ENCODE data around the gene ZC3H6.
"Not testable (repeated sequence)": the region's sequence is repeated elsewhere in the genome, so short reads cannot be mapped to it uniquely, and the experiment has no call there.

Gene ZC3H6

DNA sequence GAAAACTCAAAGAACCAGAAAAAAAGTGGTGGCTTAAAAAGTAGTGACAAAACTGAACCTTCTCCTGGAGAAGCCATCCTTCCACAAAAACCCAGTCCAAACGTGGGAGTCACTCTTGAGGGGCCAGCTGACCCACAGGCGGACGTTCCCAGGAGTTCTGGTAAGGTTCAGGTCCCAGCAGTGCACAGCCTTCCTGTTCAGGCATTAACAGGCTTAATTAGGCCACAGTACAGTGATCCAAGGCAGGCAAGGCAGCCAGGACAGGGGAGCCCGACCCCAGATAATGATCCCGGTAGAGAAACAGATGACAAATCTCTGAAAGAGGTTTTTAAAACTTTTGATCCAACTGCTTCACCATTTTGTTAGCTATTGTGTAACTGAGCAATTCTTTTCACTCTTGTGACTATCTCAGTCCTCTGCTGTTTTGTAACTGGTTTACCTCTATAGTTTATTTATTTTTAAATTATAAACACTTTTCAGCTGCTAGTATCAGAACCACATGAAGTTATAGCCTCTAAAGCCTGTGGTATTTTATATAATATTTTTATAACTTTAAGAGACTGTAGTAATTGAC, 56.8 kb downstream of the ZC3H6 start:
- no peak for DNase-seq

DNA sequence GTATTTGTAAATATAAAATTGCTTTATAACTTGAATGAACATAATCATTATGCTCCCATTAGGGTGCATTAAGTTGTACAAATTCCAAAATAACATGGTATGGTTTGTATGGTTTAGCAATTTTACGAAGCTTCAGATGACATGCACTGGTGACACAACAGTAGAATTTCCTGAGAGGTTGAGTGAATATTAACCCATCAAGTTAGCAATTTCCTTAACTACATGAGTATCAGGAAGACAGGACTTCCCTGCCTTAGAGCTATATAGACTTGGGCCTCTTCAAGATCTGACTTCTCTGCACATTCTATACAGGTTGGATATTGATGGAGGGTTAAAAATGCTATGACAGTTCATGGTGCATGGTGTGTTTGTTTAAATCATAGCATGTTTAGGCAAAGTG, 60.2 kb downstream of the ZC3H6 start:
- DNase-seq: no peak

DNA sequence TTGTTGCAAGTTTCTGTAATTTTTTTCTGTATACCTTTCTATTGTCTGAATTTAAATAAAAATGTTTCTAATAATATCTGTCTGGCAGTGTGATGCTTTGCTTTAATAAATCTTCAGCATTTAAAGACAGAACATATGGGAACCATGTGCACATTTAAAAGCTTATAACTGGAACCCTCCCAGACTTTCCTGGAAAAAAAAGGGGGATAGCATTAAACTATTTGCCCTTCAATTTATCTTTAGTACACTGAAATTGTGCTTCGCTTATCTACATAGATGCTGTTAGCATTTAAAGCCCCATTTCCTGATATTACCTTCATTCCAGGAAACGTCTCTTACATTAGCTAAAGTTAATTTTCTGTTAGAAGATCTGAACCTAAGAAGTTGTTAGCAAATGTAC, 64.6 kb downstream of the ZC3H6 start:
- no peak for DNase-seq

DNA sequence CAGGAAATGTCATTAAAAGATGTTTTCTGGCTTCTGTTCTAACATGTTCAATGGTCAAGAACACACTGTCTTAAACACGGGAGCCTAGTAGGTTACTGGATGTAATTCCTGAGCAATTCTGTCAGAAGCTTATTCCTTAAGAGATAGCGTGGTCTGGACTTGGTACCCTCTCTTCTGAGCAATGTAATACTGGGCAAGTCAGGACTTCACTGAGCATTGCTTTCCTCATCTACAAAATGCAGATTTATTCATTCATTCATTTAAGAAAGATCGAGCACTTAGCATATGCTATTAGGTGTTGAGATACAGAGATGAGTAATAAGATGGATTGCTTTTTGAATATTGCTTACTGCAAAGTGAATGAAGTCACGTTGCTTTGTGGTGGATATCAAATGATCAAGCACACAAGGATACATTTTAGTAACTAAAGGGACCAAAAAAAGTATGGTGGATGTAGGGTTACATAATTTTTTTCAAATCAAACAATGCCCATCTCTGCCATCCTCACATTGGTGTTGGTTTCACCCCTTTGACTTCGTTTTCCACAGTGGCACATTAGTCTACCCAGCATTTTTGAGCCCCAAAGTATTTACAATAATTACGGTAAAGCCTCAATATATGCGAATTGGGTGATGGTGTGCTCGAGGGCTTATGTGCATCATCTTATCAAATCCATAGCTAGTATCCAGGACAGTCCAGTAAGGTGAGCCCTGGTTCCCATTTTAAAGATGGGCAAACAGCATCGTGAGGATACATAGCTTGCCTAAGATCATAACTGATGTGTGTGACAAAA, 65.3 kb downstream of the ZC3H6 start:
- DNase-seq: no peak

DNA sequence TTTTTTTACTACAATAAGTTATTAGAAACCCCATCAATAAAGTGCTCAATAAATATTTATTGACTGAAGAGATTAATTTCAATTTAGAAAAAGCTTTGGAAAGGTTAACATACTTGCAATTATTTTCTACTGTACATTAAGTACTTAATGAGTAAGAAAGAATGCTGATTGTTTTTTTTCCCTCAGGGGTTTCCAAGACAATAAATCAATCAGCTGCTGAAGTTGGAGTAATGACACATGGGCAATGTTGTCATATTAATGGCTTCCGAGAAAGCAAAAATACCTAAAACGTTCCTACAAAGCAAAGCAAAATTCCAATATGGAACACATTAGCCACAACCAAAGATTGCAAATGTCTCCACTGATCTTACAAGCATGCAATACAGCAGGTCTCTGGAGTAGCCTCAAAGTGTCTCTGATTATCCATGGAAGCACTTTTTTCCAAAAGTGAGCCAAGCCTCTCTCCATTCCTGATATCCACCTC, 66.7 kb downstream of the ZC3H6 start:
- no peak for DNase-seq

DNA sequence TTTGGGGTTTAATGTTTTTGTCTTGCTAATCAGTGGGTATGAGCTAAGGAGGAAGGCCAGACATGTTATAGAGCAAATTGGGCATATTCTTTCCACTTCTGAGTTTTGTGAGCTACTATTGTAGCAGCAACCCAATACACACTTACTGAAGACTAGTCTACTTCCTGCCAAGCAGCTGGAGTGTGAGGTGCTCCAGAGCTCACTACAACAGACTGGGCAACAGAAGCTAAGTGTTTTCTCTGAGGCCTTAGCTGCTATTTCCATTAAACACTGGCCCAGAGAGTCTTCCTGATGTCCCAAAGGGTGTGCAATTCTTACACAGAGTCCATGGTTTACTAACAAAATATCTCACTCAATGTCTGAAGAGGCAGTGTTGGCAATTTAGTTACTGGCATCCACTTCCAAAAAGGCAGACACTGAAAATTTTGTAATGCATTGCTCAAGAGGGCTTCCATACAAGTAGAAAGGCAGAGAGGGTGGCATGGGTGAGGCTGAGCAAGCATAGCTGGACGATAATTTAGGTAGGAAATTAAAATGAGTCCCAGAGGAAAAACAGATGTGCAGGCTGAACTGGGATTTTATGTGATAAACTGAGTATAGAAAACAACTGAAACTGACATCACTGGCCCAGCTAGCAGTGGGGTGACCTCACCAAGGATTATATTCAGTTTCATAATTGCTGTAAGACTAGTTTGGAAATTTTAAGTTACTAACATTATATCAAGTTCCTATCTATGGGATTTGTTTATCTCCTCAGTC, 68.6 kb downstream of the ZC3H6 start:
- DNase-seq: no peak

DNA sequence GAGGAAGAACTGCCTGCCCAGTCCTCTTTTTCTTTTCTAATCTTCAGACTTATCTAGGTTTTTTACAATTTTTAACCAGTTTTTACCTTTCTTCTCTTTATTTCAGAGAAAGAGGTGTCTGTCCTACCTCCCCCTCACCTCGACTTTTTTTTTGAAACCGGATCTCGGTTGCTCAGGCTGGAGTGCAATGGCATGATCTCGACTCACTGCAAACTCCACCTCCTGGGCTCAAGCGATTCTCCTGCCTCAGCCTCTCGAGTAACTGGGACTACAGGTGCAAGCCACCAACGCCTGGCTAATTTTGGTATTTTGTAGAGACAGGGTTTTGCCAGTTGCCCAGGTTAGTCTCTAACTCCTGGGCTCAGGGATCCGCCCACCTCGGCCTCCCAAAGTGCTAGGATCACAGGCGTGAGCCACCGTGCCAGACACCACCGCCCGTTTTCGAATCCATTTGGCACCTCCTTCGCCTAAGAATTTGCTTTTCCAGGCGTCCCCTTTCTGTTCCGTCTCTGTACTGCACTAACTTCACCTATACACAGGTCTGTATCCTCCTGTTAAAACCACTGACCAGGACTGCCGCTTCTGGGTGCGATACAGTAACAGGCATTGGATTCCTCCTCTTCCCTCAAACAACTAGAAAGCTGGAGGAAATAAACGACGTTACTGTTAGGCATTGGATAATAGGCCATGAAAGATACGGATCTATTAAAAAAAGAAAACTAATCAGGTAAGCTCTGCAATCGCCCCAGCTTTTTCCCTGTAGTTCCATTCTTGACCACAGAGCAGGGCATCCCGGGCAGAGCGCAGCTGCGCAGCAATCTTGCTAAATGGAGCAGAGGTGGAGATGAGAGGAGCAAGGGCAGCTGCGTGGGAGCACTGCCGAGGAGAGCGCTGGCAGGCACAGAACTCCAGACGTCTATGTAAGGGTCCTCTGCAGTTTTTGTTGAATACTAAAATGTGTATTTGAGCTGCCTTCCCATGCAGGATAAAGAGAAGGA, 69.9 kb downstream of the ZC3H6 start:
- DNase-seq: no peak

DNA sequence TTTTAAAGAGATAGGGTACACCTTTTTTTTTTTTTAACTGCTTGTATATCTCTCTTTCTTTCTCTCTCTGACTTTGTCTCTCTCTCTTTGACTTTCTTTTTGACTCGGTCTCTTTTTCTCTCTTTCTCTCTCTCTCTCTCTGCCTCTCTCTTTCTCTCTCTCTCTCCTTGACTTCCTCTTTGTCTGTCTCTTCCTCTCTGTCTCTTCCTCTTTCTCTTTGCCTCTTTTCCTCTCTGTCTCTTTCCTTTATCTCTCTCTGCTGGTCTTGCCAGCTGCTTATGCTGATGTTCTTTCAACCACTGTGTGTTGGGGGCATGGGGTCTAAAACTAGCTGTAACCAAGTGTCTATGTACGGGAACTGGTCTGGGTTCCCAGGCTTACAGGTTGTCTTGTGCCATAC, 76.9 kb downstream of the ZC3H6 start:
- DNase-seq: not testable (repeated sequence)

DNA sequence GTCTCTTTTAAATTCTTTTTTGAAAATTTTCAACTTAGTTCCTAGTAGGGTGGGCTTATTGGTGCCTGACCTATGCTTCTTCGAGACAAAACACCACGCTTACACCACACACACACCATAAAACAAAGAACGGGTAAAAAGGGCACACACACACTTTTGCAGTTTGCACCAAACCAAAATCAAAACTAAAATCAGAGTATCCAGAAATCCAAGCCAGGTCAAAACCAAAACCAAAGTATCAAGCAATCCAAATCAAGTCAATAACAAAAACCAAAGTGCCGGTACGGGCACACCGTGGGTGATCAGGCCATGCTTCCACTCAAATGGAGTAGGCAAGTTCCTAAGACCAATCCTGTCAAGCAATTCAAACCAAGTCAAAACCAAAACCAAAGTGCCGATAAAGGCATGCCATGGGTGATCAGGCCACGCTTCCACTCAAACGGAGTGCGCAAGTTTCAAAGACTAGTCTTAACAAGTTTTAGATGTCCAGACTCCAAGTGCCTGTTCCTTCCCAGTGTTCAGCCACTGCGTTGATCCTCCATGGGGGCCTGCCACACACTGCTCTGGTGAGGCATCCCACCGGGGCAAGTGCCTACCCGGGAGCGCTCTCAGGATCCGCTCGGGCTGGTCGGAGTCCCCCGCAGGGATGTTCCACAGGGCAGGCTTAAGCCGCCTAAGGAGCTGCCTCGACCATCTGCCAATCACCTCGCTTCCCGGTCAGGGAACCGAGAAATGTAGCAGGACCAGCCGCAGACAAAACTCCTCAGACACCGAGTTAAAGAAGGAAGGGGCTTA, 77.6 kb downstream of the ZC3H6 start:
- not testable (repeated sequence) for DNase-seq

DNA sequence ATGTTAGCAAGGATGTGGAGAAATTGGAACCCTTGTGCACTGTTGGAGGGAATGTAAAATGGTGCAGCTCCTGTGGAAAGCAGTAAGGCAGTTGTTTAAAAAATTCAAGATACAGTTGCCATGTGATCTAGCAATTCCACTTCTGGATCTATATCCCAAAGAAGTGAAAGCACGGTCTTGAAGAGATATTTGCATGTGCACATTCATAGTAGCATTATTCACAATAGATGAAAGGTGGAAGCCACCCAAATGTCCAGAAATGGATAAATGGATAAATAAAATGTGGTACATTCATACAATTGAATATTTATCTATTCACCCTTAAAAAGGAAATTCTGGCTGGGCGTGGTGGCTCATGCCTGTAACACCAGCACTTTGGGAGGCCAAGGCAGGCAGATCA, 78.9 kb downstream of the ZC3H6 start:
- DNase-seq: not testable (repeated sequence)

DNA sequence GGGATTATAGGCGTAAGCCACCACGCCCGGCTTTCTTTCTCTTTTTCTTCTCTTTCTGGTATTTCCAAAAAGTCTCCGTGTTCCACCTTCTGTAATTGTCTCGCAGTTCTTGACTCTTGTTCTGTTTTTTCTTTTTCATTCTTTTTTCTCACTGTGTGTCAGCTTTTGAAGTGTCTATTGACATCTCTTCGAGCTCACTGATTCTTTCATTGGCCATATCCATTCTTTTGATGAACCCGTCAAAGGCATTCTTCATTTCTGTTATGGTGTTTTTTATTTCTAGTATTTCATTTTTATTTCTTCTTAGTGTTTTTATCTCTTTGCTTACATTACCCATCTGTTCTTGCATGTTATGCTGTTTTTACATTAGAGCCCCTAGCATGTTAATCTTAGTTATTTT, 84.7 kb downstream of the ZC3H6 start:
- not testable (repeated sequence) for DNase-seq
